ENCODE measurements around the gene DUSP19.

- TF ChIP-seq, protein P1, sequence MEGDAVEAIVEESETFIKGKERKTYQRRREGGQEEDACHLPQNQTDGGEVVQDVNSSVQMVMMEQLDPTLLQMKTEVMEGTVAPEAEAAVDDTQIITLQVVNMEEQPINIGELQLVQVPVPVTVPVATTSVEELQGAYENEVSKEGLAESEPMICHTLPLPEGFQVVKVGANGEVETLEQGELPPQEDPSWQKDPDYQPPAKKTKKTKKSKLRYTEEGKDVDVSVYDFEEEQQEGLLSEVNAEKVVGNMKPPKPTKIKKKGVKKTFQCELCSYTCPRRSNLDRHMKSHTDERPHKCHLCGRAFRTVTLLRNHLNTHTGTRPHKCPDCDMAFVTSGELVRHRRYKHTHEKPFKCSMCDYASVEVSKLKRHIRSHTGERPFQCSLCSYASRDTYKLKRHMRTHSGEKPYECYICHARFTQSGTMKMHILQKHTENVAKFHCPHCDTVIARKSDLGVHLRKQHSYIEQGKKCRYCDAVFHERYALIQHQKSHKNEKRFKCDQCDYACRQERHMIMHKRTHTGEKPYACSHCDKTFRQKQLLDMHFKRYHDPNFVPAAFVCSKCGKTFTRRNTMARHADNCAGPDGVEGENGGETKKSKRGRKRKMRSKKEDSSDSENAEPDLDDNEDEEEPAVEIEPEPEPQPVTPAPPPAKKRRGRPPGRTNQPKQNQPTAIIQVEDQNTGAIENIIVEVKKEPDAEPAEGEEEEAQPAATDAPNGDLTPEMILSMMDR (optimal IDR thresholded peaks at IDR 0.05 in 1 of 3, IDR thresholded peaks at IDR 0.05 in 1 of 3, conservative IDR thresholded peaks at IDR 0.05 in 1 of 3; ENCODE audit: extremely low read depth in 1 of 3, insufficient read depth in 2 of 3, low read length in 3 of 3) = peak; percentile 27 to 67 (median 41)
- TF ChIP-seq EZH2 (IDR thresholded peaks at IDR 0.05; ENCODE audit: low read length) = no peak
Observed at GRCh38 chr2:183070942-183071844, 7.4 kb upstream of the DUSP19 start.

Data from keratinocyte (primary cell).